NCI-H446 treated with DMSO at 0.1 percent for 48 hours (cell line): ENCODE data around the gene SBNO2.

Experiments
- DNase-seq: peaks from one replicate; lab custom pipeline; 2025; lab: John Stamatoyannopoulos, UW

The SBNO2 gene

DNA sequence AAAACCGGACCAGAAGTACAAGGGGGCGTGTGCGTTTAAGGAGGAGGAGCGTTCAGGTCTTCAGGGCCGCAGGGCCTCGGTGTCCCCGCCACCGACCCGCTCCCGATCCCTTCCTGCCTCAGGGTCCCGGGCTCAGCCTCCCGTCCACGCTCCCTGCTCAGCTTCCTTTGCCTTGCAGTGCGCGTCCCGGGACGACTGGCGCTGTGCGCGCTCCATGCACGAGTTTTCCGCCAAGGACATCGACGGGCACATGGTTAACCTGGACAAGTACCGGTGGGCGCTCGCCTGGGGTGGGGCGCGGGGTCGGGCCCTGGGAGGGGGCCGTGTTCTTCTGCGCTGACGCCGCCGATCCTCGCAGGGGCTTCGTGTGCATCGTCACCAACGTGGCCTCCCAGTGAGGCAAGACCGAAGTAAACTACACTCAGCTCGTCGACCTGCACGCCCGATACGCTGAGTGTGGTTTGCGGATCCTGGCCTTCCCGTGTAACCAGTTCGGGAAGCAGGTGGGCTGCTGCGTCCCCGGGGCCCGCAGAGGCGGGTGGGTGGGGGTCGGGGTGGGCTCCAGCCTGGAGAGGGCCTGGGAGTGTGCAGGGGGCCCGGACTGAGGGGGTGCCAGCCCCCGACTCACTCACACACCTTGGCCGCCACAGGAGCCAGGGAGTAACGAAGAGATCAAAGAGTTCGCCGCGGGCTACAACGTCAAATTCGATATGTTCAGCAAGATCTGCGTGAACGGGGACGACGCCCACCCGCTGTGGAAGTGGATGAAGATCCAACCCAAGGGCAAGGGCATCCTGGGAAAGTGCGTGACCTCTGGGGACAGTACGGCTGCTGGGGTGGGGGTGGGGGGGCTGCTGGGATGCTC, 68.8 kb downstream of the SBNO2 start:
- no peak for DNase-seq

DNA sequence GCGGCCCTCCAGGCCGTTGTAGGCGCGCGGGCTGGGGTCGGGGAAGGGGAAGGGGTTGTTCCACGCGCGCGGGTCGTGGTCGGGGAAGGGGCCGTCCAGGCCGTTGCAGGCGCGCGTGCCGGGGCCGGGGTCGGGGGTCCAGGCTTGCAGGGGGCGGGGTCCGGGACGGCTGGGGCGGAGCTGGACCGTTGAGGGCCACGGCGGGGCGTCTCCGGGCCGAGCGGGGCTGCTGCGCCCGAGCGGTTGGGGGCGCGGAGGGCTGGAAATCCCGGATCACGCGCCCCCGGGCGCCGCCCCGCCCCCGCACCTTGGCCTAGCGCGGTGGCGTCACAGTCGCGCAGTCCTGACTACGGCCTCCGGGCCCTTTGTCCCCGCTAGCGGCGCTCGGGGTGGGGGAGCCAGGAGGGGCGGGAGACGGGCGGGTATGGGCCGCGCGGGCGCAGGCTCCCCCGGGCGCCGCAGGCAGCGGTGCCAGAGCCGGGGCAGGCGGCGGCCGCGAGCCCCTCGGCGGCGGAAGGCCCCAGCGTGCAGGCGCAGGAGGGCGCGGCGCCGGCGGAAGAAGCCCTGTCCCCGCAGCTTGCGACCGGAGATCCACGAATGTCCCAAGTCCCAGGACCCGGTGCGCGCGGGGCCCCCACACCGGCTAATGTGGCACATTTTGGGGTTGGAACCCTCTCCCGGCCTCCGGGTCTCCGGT, 69.6 kb downstream of the SBNO2 start:
- DNase-seq, result peak; percentile 18

DNA sequence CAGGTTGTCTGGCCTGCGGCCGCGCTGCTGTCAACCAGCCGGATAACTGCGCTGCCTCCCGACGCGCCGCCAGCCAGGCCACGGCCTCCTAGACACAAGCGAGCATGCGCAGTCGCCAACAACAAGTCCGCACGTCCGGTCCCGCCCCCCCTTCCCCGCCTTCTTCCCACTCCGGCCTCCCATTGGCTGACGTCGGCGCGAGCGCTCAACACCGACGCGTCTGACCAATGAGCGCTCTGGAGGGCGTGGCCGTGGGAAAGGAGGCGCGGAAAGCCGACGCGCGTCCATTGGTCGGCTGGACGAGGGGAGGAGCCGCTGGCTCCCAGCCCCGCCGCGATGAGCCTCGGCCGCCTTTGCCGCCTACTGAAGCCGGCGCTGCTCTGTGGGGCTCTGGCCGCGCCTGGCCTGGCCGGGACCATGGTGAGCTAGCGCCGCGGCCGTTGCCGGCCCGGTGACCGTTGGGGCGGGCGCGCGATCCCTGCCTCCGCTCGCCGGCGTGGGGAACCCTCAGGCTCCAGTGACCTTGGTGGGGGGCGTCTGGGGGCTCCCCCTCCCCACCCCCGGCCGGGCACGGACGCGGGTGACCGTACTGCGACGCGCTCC, 70.3 kb downstream of the SBNO2 start, which contains the start of gene GPX4:
GPX4 (plus strand) TSS at position 287 of the 603 bp plus-strand sequence; CDS start at position 337, 50 bp downstream.
- peak; percentile 98 for DNase-seq

DNA sequence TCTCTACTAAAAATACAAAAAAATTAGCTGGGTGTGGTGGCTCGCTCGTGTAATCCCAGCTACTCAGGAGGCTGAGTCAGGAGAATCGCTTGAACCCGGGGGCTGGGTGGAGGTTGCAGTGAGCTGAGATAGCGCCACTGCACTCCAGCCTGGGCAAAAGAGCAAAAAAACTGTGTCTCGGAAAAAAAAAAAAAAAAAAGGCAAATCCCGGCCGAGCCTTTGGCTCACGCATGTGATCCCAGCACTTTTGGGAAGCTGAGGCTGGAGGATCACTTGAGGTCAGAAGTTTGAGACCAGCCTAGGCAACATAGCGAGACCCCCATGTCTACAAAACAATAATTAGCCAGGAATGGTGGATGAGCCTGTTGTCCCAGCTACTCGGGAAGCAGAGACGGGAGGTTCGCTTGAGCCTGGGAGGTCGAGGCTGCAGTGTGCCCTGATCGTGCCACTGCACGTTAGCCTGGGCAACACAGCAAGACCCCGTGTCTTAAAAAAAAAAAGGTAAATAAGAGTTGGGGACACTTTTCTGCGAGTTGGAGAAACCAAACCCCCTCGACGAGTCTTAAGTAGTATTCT, 70.8 kb downstream of the SBNO2 start:
- no peak for DNase-seq

DNA sequence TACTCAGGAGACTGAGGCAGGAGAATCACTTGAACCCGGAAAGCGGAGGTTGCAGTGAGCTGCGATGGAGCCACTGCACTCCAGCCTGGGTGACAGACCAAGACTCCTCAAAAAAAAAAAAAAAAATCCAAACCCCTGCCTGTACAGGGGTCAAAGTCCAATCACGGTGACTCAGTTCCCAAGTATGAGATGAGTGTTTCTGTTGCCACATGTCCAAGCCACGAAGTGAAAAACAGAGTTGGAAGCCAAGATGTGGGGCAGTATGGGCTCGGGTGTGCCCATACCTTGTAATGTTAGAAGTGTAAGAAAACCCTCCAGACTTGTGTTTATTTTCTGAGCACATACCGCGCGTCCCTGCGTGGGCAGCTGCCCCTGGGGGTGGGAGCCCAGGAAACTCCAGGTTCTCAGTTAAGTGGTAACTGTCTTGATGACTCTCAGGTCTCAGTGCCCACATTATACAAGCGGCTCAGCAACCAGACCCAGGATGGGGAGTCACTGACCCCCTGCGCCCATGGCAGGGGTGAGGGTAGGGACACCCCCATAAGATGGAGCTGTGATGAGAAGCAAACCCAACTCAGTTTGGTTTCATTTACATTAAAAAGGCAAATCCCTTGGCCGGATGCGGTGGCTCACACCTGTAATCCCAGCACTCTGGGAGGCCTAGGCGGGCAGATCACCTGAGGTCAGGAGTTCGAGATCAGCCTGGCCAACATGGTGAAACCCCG, 71.5 kb downstream of the SBNO2 start:
- peak; percentile 34 for DNase-seq

DNA sequence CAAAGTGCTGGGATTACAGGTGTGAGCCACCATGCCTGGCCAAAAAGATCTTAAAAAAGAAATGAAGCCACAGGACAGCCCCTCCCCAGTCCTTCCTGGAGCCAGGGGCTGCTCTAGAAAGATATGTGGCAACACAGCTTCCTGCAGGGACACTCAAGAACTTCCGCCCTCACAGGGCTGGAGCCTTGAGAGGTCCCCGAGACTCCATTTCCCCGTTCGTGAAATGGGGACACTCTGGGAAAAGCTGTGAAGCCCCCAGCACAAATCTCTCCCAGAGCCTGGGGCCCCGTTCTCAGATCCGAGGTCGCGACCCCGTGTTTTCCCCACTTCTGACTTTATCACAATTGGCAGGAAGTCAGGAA, 72.8 kb downstream of the SBNO2 start:
- DNase-seq, result no peak

DNA sequence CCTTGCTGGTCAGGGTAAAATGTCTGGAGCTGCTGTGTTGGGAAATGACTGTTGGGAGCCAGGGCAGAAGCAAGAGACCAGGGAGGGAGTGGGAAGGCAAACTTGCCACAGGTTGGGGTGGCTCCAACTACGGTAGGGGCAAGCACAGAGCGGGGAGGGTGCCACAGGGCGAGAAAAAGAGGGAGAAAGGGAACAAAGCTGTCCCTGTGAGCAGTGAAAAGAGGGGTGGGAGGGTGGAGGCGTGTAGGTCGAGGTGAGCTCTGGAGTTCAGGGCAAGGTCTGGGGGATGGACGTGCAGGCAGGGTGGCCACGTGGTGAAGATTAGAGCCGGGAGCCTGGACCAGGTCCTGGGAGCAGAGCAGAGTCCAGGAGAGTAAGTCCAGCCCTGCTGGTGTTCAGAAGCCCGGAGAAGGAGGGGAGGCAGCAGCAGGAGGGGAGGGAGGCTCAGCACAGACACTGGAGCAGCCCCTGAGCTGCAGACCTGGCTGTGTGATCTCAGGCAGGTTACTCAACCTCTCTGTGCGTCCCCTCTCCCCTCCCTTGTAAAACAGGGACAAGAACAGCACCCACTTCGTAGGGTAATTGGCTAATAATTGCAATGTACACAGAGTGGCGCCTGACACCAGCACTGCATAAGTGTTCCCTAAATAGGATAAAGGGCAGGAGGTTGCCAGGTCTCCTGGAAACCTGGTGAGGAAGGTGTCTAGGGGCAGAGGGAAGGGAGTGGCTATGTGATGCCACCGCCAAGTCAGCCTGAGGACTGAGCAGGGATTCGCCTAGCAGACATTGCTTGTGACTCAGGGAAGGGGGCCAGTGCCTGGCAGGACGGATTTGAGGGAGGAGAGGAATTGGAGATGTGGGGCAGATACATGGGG, 75.7 kb downstream of the SBNO2 start:
- no peak for DNase-seq

DNA sequence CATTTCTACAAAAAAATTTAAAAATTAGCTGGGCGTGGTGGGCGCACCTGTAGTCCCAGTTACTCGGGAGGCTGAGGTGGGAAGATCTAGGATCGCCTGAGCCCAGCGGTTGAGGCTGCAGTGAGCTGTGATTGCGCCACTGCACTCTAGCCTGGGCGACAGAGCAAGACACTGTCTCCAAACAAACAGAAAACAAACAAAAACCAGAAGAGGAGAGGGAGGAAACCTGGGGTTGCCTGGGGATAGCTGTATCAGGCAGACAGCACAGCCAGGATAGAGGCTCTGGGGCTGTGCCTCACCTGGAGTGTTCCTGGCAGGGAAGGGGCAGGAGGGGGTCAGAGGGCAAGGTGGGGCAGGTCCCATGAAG, 76.3 kb downstream of the SBNO2 start:
- DNase-seq, result no peak

DNA sequence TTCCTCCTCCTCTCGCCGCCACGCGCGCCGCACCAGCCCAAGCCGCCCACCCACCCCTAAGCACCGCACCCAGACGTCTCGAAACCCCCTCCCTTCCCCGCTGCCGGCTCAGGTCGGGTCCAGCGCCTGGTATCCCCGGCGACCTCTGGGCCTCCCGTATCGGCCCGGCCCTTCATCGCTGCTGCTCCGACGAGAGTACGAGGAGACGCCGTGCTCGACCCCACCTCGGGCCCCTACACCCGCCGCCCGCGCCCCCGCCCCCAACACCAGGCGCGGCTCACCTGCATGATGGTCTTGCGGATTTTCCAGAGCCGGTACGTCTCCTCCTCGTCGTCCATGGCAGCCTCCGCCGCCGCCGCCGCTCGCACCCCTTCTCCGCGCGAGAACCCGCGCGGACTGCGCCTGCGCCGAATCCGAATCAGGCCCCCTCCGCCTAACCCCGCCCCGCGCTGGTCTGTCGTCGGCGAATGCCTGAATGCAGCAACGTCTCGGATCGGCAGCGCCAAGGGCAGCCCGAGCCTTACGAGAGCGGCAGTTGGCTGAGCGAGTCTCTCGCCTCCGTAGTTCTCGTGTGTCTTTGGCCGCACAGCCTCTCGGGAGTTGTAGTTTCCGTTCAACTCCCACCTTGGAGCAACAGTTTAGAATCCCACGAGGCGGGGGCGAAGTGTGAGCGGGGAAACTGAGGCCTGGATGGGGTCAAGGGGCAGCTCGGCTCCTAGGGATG, 78.9 kb downstream of the SBNO2 start, which contains the start of gene POLR2E:
POLR2E (minus strand) TSS at position 398 of the 724 bp plus-strand sequence; CDS start at position 338, 60 bp downstream.
- peak; percentile 98 for DNase-seq

DNA sequence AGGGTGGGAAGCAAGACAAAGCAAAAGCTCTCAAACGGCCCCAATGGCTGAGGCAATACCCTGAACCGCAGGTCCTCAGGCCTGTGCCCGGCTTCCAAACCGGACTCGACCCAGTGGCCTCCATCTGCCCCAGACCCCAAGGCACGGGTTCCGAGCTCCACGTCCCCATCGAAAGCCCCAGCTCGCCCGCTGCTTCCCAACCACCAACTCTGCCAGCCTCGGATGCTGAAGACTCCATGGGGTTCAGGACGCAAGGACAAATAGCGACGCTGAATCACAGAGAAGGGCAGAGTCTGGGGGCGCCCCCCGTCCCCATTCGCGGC, 79.5 kb downstream of the SBNO2 start:
- no peak for DNase-seq

DNA sequence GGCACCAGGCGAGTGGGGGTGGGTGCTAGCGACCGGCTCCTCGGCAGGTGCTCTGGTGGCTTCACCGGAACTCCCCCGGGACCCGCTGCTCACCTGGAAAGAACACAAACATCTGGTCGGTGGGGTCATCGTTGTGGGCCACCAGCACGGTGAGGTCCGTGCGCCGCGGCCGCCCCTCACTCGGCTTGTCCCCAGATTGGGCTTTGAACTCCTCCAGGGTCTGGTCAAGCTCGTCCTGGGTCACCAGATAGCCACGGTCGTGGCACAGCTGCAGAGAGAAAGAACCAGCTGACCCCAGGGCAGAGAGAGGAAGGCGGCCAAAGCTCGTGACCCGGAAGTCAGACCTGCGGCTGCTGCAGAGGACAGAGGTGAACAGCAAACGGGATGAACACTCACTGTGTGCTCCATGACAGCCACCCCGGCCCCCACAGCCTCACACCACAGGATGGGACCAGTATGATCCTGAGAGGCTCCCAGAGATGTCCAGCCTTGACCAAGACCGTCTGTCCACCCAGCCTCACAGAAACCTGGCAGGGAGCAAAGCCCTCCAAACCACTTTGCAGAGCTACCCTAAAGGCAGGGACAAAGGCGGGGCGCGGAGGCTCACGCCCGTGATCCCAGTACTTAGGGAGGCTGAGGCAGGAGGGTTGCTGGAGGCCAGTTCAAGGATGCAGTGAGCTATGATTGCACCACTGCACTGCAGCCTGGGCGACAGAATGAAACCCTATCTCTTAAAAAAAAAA, 80.1 kb downstream of the SBNO2 start:
- no peak for DNase-seq

DNA sequence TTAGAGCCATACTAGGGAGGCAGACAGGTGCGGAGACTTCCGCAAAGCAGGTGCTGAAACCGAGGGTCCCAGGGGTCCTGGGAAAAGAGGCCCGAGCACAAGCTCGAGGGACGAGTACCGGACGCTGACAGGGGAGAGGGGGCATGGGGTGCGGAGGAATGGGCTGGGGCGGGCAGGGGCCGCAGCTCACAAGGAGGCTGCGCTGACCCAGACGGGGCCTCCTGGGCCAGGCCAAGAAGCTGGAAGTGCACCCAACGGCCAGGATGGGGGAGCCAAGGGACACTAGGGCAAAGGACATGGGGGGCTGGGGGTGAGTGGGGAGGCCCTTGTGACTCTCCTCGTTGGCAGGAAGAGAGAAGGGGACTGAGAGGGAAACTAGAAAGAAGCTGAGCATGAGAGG, 80.7 kb downstream of the SBNO2 start:
- no peak for DNase-seq

DNA sequence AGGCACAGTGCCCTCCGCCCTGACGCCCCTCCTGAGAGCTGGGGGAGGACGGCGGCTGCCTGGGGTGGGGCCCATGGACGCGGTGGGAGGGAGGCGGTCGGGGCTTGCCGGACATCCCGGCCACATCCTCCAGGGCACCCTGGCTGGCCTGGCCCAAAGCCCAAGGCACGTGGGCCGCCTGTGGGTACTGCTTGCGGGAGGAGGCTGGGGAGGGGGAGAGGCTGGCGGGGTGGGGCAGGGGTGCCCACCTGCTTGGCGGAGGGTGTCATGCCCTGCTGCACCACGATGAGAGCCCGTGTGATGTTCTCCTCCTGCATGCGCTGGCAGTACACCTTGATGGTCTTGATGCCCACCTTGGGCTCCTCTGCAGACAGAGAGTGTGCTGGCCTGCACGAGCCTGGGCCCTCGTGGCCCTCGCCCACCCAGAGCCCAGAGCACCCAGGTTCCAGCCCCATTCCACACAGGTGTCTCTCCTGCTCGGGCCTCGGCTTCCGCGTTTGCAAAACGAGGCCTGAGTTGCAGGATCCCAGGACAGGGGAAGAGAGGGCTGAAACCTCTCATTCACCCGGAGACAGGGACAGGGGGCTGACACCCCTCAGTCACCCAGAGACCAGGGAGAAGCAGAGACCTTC, 82.4 kb downstream of the SBNO2 start:
- no peak for DNase-seq

DNA sequence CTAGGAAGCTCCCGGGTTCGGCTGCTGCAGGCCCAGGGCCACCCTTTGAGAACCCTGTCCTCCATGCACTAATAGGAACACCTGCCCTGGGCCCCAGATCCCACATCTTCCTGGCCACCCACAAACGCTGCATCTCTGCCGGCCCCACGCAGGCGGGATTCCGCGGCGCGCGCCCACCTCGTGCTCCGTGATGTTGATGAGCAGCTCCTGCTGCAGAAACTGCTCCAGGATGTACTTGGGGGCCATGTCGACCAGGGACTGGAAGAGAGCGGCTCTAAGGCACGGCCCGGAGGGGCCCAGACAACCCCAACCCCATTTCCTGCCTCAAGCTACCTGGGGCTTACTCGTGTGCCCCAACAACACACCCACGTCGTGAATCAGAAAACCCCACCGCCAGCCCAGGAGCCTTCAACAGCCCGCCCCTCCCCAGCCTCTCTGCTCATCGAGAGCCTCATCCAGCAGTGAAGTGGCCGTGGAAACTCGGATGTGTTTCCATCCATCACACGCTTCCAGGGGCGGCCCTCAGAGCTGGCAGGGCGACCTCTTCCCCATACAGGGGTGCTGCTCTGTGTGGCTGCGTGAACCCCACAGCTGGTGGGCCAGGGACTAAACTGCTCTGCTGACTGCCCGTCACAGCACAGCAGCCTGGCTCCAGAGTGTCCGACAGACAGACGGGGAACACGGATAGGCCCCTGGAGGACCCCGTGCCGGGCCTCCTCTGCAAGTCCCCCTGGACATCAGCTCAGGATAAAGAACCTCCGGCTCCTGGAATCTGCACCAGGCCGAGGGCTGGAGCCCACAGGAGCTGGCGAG, 83.1 kb downstream of the SBNO2 start:
- no peak for DNase-seq

DNA sequence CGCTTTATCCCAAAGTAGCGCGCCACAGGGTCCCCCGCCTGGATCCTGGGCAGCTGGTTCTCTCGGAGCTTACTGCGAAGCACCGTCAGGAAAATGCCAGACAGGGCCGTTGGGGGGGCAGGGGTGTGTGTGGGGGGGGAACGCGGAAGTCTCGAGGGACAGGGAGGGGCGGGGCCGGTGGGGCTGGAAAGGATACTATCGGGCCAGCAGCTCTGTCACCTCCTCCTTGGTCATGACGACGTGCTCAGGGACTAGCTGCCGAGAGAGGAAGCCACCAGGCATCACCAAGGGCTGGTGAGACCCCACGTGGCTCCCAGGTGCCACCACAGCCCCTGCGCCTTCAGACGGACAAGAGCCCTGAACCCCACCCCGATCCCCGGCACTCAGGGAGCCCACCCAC, 84.2 kb downstream of the SBNO2 start:
- DNase-seq, result no peak

DNA sequence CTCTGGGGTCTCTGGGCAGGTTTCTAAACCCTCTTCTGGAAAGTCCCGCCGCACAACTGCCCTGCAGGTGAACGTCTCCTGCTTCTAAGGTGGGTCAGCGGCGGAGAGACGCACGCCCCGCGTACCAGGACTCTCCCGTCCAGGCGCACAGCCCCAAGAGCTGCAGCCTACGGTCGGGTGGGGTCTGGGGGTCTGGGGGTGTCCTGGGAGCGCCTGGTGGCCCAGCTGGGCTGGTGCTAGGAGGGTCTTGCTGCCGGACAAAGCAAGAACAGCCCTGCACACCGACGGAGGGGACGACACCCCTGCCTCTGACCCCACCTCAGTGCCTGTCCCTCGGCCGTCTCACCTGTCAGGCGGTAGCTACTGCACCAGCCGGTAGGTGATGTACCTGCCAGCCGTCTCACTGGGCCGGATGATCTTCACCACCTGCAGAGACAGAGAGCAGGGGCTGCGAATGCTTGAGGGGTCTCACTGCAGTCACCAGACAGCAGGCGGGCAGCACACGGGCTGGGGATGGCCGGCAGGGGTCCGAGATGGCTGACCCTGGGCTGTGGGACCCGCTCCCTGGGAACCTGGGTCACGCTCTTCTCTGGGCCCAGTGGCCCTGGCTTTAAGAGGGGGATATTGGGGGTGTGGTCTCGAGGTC, 84.8 kb downstream of the SBNO2 start:
- DNase-seq, result no peak

DNA sequence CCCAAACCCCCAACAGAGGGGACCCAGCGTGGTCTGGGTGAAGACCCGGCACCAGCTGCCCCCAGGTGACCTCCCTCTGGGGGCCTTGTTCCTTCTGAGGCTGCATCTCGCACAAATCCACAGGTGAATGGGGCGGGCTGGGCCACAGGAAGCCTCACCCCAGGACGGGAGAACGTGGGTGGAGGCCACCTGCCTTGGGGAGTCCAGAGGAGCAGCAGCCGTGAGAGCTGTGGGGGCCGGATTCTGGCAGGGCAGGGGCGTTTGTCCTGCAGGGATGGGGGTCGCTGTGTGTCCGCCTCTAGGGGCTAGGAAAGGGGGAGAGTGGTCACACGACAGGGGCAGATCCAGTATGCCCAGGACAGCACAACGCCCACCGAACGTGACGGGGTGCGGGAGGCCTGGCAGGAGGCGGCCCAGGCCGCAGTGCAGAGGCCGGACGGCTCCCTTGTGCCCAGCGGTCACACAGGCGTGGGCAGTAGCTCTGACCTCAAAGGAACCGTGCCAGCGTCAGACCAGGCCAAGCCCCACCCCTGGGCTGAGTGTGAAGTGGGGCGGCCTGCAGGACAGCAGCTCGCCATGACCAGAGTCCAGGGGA, 85.6 kb downstream of the SBNO2 start:
- no peak for DNase-seq
